Measurements from ENCODE around the gene PRPSAP2. TPM values are rescaled to one million over a fixed set of nuclear protein-coding genes. Genes with fewer than 3 reads are reported as not detected.

The PRPSAP2 gene
- total and polyA plus RNA-seq, 2 donors (not counting 3 experiments of a cell fraction or from before 2014, with no cell fraction given) = 22.2 to 38.5 TPM

GRCh38 chr17:18850679-18851078 is 7.3 kb upstream of the PRPSAP2 start:
- no peaks in the 10 kb centered on the region for H3K36me3 ChIP-seq (ENCODE audit: control insufficient read depth in 2 of 2, extremely low read depth in 1 of 2, insufficient read depth in 2 of 2, low read length in 2 of 2)
- no peaks in the 10 kb centered on the region for H3K9me3 ChIP-seq (replicated peaks; ENCODE audit: control insufficient read depth, insufficient read depth, low read length)
- no peaks in the 10 kb centered on the region for H3K79me2 ChIP-seq (ENCODE audit: control insufficient read depth, insufficient read depth, low read length)
- POLR2A ChIA-PET = no interaction called here
- peaks cover 5% of the 10 kb centered on the region for H3K4me1 ChIP-seq (ENCODE audit: control insufficient read depth, extremely low read depth, insufficient read depth, low read length)
- H3K4me3 ChIP-seq (replicated peaks in 1 of 3; ENCODE audit: insufficient read depth in 1 of 3, low read depth in 1 of 3, low read length in 3 of 3) = no peak overlapping the region
- BruUV-seq (replicated peaks) = no TSS peak
- no peaks in the 10 kb centered on the region for H3K9me1 ChIP-seq (replicated peaks; ENCODE audit: control insufficient read depth, extremely low read depth, insufficient read depth, low read length)
- no peak overlapping the region for H3K27ac ChIP-seq (ENCODE audit: insufficient read depth, low read depth, low read length)
- no peak overlapping the region for H3K9ac ChIP-seq (replicated peaks; ENCODE audit: extremely low read depth, insufficient read depth, low read length)
- H4K20me1 ChIP-seq (replicated peaks; ENCODE audit: control insufficient read depth, extremely low read depth, insufficient read depth, low read length) = no peaks in the 10 kb centered on the region
- no peak overlapping the region for H3K4me2 ChIP-seq (ENCODE audit: insufficient read depth, low read length)
- FAIRE-seq = no peak
- intact Hi-C loops (cut with micrococcal nuclease) (no loop called here), dilution Hi-C loops (cut with MboI; ENCODE audit: extremely low pct_ligation_motif_present, low sequenced_read_pairs) (no loop called here)
- no peaks in the 10 kb centered on the region for H3K27me3 ChIP-seq (ENCODE audit: control insufficient read depth in 2 of 2, insufficient read depth in 2 of 2, low read length in 2 of 2)
- TF ChIP-seq MYC (IDR thresholded peaks at IDR 0.05; ENCODE audit: low read depth, low read length) (no peak), GATA2 (IDR thresholded peaks at IDR 0.05; ENCODE audit: insufficient read depth, insufficient read length, low read depth, low read length) (no peak), FOS (IDR thresholded peaks at IDR 0.05; ENCODE audit: borderline replicate concordance, insufficient read depth, low read length) (no peak), POLR2A (IDR thresholded peaks at IDR 0.05; ENCODE audit: low read depth, low read length) (no peak), EZH2 (IDR thresholded peaks at IDR 0.05; ENCODE audit: borderline replicate concordance, low read depth, low read length, severe bottlenecking) (no peak), CTCF (IDR thresholded peaks at IDR 0.05; ENCODE audit: extremely low read depth in 1 of 2, insufficient read depth in 1 of 2, low read depth in 1 of 2, low read length in 2 of 2) (no peak), POLR2AphosphoS5 (IDR thresholded peaks at IDR 0.05; ENCODE audit: insufficient read depth, low read depth, low read length) (no peak), MAX (IDR thresholded peaks at IDR 0.05; ENCODE audit: insufficient read depth, insufficient read length) (no peak), JUN (IDR thresholded peaks at IDR 0.05; ENCODE audit: borderline replicate concordance, insufficient read depth, insufficient read length, low read depth) (no peak)
- no peak for DNase-seq (ENCODE audit: low read depth, low spot score)
- CTCF ChIA-PET = interaction anchor here (0.7 to 2.4 kb wide), 2 partner anchors 8 to 13 kb away, joined by 4 to 7 read pairs; no protein-coding TSS in a partner anchor
- H2AFZ ChIP-seq (ENCODE audit: low read depth, low read length) = no peak overlapping the region
